T-helper 1 cell treated with Interleukin-12 subunit alpha and Interleukin-12 subunit beta and Interleukin-4 antibody, amounts not matched to agents 30 ng/mL and 1 ng/mL, for 36 hours (primary cell): Measurements from ENCODE around the gene KRT6C. TPM values are rescaled to one million over a fixed set of nuclear protein-coding genes. Genes with fewer than 3 reads are reported as not detected.
"Not testable (repeated sequence)": the region's sequence is repeated elsewhere in the genome, so short reads cannot be mapped to it uniquely, and the experiment has no call there.

Experiments used
- intact Hi-C: fragments of 100-400 bp; cut with micrococcal nuclease; formaldehyde crosslinking; loops from one replicate; pipeline ENCODE4 v1.15.1; 2024
- total RNA-seq: library from RNA; stranded (reverse); gene quantifications from 2 replicates; pipeline ENCODE4 v1.2.3, GENCODE V29; 2022

The KRT6C gene
- total RNA-seq, 1 donor from 2014 or later = not detected

- intact Hi-C loops = no loop called here
These were observed 17.8 kb downstream of the KRT6C start for GRCh38 chr12:52455821-52456220.

GRCh38 chr12:52454411-52455201, 19.0 kb downstream of the KRT6C start:
- intact Hi-C loops = no loop called here

GRCh38 chr12:52452101-52452500, 21.5 kb downstream of the KRT6C start, which contains the start of gene KRT6B:
KRT6B (minus strand) TSS chr12:52452146; CDS start chr12:52452078, 68 bp downstream.
- intact Hi-C loops = no loop called here

GRCh38 chr12:52448228-52448627, 25.4 kb downstream of the KRT6C start:
- intact Hi-C loops = no loop called here

GRCh38 chr12:52447196-52447595, 26.4 kb downstream of the KRT6C start:
- intact Hi-C loops = not testable (repeated sequence)

- intact Hi-C loops = no loop called here
These were observed 27.1 kb downstream of the KRT6C start for GRCh38 chr12:52446367-52447045.

GRCh38 chr12:52445876-52446275, 27.7 kb downstream of the KRT6C start:
- intact Hi-C loops = no loop called here

- intact Hi-C loops = no loop called here
These were observed 28.7 kb downstream of the KRT6C start for GRCh38 chr12:52444647-52445595.

- intact Hi-C loops = no loop called here
These were observed 29.6 kb downstream of the KRT6C start for GRCh38 chr12:52443966-52444365.

- intact Hi-C loops = no loop called here
These were observed 31.0 kb downstream of the KRT6C start for GRCh38 chr12:52442600-52443061.

GRCh38 chr12:52441320-52441911, 32.2 kb downstream of the KRT6C start:
- intact Hi-C loops = no loop called here

GRCh38 chr12:52440821-52441319, 32.7 kb downstream of the KRT6C start:
- intact Hi-C loops = no loop called here

GRCh38 chr12:52439845-52440244, 33.8 kb downstream of the KRT6C start:
- intact Hi-C loops = no loop called here

- intact Hi-C loops = no loop called here
These were observed 34.2 kb downstream of the KRT6C start for GRCh38 chr12:52439420-52439819.

- intact Hi-C loops = no loop called here
These were observed 35.0 kb downstream of the KRT6C start for GRCh38 chr12:52438305-52439301.

GRCh38 chr12:52437508-52437907, 36.1 kb downstream of the KRT6C start:
- intact Hi-C loops = no loop called here

GRCh38 chr12:52436828-52437474, 36.7 kb downstream of the KRT6C start:
- intact Hi-C loops = no loop called here

- intact Hi-C loops = no loop called here
These were observed 37.4 kb downstream of the KRT6C start for GRCh38 chr12:52436000-52436827.
